HEK293 (cell line): Measurements from ENCODE around the gene DOCK4.

Experiments
- ATF2 ChIP-seq: fragments of 450-650 bp; formaldehyde crosslinking; IDR thresholded peaks from 2 replicates; pipeline ENCODE4 v1.5.1; 2016; ENCODE audit warnings: missing biosample characterization, missing genetic modification characterization, low read depth
- CTCF ChIP-seq: fragments of 450-650 bp; formaldehyde crosslinking; IDR thresholded peaks from 2 replicates; pipeline ENCODE4 v1.5.1; 2016; ENCODE audit warnings: missing biosample characterization, missing genetic modification characterization
- KLF1 ChIP-seq: fragments of 450-650 bp; formaldehyde crosslinking; IDR thresholded peaks from 2 replicates; pipeline ENCODE4 v1.5.1; 2016; ENCODE audit warnings: missing biosample characterization, missing genetic modification characterization
- OVOL3 ChIP-seq: fragments of 450-650 bp; formaldehyde crosslinking; IDR thresholded peaks from 2 replicates; pipeline ENCODE4 v1.5.1; 2016; ENCODE audit warnings: missing biosample characterization, missing genetic modification characterization
- ZBTB8A ChIP-seq: fragments of 450-650 bp; formaldehyde crosslinking; IDR thresholded peaks from 2 replicates; pipeline ENCODE4 v1.5.1; 2016; ENCODE audit warnings: missing biosample characterization, missing genetic modification characterization
- ZNF324 ChIP-seq: fragments of 450-650 bp; formaldehyde crosslinking; IDR thresholded peaks from 2 replicates; pipeline ENCODE4 v1.5.1; 2016; ENCODE audit warnings: missing biosample characterization, missing genetic modification characterization
- ZNF549 ChIP-seq: fragments of 450-650 bp; IDR thresholded peaks from 2 replicates; pipeline ENCODE4 v1.5.1; 2018; ENCODE audit warnings: missing biosample characterization, missing genetic modification characterization, mild to moderate bottlenecking, inconsistent platforms, moderate library complexity
- ZNF561 ChIP-seq: fragments of 450-650 bp; IDR thresholded peaks from 2 replicates; pipeline ENCODE4 v1.5.1; 2018; ENCODE audit warnings: missing biosample characterization, missing genetic modification characterization, borderline replicate concordance
- TF ChIP-seq, protein P1 (sequence below): fragments of 450-650 bp; formaldehyde crosslinking; IDR thresholded peaks from 2 replicates; pipeline ENCODE4 v1.5.1; 2016; ENCODE audit warnings: missing biosample characterization, missing genetic modification characterization

- TF ChIP-seq ZNF549 (tag by site-specific recombination) (no peak), CTCF (tag by site-specific recombination) (no peak), ATF2 (no peak), KLF1 (tag by site-specific recombination) (no peak), ZNF324 (no peak), ZBTB8A (tag by site-specific recombination) (no peak), OVOL3 (no peak), ZNF561 (tag by site-specific recombination) (no peak)
- TF ChIP-seq, protein P1, sequence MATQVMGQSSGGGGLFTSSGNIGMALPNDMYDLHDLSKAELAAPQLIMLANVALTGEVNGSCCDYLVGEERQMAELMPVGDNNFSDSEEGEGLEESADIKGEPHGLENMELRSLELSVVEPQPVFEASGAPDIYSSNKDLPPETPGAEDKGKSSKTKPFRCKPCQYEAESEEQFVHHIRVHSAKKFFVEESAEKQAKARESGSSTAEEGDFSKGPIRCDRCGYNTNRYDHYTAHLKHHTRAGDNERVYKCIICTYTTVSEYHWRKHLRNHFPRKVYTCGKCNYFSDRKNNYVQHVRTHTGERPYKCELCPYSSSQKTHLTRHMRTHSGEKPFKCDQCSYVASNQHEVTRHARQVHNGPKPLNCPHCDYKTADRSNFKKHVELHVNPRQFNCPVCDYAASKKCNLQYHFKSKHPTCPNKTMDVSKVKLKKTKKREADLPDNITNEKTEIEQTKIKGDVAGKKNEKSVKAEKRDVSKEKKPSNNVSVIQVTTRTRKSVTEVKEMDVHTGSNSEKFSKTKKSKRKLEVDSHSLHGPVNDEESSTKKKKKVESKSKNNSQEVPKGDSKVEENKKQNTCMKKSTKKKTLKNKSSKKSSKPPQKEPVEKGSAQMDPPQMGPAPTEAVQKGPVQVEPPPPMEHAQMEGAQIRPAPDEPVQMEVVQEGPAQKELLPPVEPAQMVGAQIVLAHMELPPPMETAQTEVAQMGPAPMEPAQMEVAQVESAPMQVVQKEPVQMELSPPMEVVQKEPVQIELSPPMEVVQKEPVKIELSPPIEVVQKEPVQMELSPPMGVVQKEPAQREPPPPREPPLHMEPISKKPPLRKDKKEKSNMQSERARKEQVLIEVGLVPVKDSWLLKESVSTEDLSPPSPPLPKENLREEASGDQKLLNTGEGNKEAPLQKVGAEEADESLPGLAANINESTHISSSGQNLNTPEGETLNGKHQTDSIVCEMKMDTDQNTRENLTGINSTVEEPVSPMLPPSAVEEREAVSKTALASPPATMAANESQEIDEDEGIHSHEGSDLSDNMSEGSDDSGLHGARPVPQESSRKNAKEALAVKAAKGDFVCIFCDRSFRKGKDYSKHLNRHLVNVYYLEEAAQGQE (tag by site-specific recombination) = no peak
Measured at GRCh38 chr7:111900283-111900682, 305.9 kb downstream of the DOCK4 start.
